Vagina (tissue), 2 donors: ENCODE measurements around the gene PRMT2.
"Not testable (repeated sequence)": the region's sequence is repeated elsewhere in the genome, so short reads cannot be mapped to it uniquely, and the experiment has no call there.

ENCODE experiments used
- POLR2A ChIP-seq, 2 donors: fragments of 450-650 bp; IDR thresholded peaks; one replicate each; pipeline ENCODE4 v1.6.1; 2017; ENCODE audit warnings: antibody characterized with exemption in 2 of 2, mild to moderate bottlenecking in 2 of 2, moderate library complexity in 2 of 2
- POLR2AphosphoS5 ChIP-seq, 2 donors: sonication (generic); formaldehyde crosslinking; IDR thresholded peaks; one replicate each; pipeline ENCODE4 v1.9.0; 2017; ENCODE audit warnings: antibody characterized with exemption in 2 of 2, mild to moderate bottlenecking in 2 of 2, low read depth in 1 of 2; ENCODE audit not compliant: insufficient read depth in 1 of 2
- TF ChIP-seq, protein P1 (sequence below), 3 experiments: fragments of 450-650 bp in 2 of 3; fragments of 200-600 bp in 1 of 3; sonication (generic) in 1 of 3; IDR thresholded peaks; one replicate each; pipeline ENCODE4 v1.5.1; 2017 to 2019; ENCODE audit warnings: antibody characterized with exemption in 3 of 3, mild to moderate bottlenecking in 2 of 3, moderate library complexity in 2 of 3

DNA sequence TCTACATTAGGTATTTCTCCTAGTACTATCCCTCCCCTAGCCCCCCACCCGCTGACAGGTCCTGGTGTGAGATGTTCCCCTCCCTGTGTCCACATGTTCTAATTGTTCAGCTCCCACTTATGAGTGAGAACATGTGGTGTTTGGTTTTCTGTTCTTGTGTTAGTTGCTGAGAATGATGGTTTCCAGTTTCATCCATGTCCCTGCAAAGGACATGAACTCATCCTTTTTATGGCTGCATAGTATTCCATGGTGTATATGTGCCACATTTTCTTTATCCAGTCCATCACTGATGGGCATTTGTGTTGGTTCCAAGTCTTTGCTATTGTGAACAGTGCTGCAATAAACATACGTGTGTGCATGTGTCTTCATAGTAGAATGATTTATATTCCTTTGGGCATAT lies 4.6 kb upstream of the PRMT2 start:
- TF ChIP-seq, protein P1, sequence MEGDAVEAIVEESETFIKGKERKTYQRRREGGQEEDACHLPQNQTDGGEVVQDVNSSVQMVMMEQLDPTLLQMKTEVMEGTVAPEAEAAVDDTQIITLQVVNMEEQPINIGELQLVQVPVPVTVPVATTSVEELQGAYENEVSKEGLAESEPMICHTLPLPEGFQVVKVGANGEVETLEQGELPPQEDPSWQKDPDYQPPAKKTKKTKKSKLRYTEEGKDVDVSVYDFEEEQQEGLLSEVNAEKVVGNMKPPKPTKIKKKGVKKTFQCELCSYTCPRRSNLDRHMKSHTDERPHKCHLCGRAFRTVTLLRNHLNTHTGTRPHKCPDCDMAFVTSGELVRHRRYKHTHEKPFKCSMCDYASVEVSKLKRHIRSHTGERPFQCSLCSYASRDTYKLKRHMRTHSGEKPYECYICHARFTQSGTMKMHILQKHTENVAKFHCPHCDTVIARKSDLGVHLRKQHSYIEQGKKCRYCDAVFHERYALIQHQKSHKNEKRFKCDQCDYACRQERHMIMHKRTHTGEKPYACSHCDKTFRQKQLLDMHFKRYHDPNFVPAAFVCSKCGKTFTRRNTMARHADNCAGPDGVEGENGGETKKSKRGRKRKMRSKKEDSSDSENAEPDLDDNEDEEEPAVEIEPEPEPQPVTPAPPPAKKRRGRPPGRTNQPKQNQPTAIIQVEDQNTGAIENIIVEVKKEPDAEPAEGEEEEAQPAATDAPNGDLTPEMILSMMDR (IDR thresholded peaks at IDR 0.05): not testable (repeated sequence)
- TF ChIP-seq POLR2A (IDR thresholded peaks at IDR 0.05); POLR2AphosphoS5 (IDR thresholded peaks at IDR 0.05; ENCODE audit: insufficient read depth in 1 of 2, low read depth in 1 of 2): not testable (repeated sequence)
